ENCODE measurements around the gene NLRP5. TPM values are rescaled to one million over a fixed set of nuclear protein-coding genes. Genes with fewer than 3 reads are reported as not detected.
"Not testable (repeated sequence)": the region's sequence is repeated elsewhere in the genome, so short reads cannot be mapped to it uniquely, and the experiment has no call there.

The NLRP5 gene
- not detected in 2 replicates for total RNA-seq

DNA sequence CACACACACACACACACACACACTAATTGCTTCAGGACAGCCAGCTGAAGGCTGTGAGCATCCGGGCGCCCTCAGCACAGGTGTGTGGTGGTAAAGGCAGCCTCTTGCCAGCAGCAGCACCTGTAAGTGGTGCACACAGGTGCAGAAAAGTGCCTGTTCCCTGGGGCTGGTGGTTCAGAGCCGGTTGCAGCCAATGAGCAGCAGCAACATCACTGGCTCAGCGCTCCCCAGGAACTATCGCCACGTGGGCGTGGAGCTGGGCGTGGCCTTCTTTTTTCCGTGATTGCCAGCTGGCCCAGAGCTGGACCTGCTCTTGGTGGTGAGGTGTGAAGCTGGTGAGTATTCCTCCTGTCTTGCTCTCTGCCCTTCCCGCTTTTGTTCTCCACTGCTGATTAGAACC, at the start of gene NLRP5:
TSS of gene NLRP5 (plus strand) at position 289 of the 400 bp plus-strand sequence.
- no peak for DNase-seq

DNA sequence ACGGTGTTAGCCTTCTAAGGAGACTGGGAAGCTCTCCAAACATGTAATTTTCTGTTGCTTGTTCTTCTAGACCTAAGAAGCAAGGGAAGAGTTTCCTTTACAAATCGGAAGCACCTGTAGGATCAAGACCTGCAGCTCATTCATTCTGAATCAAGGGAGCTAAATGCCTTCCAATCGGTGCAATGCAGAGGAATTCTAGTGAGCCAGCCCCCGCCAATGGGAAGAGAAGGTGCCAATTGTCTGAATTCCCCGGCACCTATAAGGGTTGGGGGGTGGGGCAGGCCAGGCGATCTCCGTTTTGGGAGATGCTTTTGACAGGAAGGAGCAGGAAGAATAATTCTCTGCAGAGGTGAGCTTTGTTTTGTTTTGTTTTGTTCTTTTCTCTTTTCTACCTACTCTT, 47.4 kb upstream of the NLRP5 start:
- no peak for DNase-seq

DNA sequence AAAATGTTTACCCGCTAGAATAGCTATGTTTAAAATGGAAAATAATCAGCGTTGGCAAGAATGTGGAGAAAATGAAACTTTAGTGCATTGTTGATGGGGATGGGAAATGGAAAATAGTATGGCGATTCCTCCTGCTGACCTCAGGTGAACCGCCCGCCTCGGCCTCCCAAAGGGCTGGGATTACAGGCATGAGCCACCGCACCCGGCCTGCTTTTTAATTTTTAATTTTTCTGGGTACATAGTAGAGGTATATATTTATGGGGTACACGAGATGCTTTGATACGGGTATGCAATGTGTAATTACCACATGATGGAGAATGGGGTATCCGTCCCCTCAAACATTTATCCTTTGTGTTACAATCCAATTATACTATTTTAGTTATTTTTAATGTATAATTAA, 46.3 kb upstream of the NLRP5 start:
- DNase-seq, result no peak

DNA sequence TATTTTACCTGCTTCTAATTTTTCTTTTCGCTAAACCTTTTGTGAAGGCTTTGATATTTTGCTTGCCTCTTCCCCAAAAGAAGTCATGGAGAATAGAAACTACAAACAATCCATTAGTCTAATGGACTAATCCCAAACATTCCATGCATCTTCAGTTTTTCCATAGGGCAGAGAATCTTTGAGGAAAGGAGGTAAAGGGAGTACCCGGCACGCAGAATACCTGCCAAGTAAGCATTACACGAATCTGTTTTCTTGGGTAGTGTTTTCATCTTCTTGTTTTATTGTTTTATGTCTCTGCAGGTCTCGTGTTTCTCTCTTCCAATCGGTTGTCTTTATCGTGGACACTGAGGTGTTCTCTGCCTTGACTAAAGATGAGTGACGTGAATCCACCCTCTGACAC, 39.0 kb upstream of the NLRP5 start, which contains the start of gene NLRP8:
TSS of gene NLRP8 (plus strand) at position 301 of the 400 bp plus-strand sequence.
- no peak for DNase-seq

DNA sequence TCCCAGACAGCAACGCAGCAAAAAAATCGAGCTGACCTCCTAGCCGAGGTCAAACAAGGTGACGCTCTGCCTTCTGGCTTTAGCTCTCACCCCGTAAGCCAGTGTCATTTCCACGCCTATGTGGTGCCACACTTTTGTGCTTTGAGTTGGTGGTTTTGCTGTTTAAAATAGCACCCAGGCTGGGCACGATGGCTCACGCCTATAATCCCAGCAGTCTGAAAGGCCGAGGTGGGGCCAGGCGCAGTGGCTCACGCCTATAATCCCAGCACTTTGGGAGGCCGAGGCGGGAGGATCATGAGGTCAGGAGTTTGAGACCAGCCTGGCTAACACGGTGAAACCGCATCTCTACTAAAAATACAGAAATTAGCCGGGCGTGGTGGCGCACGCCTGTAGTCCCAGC, 36.0 kb upstream of the NLRP5 start:
- DNase-seq, result not testable (repeated sequence)

DNA sequence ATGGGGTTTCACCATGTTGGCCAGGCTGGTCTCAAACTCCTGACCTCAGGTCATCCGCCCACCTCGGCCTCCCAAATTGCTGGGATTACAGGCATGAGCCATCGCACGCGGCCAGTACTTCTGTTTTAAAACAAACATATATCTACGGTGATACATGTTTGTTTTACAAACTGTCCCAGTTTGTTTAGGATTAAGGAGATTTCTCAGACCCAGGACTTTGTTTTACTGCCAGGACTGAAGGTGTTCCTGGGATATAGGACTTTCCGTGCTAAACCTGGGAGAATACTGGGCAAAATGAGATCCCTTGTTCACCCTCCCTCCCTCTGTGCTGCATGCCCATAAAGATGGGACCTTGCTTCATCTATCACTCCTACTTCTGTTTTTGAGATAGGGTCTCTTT, 30.1 kb upstream of the NLRP5 start:
- no peak for DNase-seq

DNA sequence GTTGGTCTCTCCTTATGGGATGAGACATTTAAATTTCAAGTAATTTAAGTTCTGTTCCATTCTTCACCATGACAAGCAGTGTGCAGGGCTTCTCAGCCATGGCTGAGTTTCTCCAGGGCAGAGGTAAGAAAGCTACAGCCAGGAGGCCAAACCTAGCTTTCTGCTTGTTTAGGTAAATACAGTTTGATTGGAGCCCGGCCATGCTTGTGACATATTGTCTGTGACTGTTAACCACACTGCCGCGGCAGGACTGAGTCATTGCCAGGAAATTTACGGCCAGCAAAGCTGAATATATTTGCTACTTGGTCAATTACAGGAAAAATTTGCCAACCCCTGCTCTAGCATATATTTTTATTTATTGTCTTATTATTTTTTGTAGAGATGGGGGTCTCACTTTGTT, 28.2 kb upstream of the NLRP5 start:
- DNase-seq, result no peak

DNA sequence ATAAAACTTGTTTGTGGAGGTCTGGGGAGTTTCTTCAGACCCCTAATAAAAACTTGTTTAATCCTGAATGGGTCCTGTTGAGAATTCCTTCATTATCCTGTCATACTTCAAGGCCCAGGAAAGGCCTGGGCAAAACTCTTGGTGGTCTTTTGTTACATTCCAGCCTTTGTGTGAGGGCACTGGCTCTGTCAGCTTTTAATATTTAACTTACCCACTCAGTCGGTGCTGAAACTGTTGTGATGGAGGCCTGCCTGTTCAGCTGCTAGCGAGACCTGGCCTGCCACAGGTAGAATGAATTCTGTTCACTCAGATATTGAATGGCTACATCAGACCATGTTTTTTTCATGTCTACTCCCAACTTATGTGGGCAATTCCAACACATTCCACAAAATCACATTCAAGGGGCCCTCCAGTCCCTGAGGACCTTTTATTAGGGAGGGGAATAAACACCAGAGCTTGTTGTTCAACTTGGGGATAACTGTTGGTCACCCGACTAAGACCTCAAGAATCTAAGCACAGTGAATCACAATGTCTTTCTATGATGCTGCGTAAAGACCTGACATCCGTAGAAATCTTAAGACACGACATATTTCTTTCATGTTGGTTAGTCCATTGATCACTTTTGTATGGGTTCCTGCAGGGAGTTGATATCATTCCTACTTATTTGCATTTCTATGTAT, 26.4 kb upstream of the NLRP5 start:
- no peak for DNase-seq

DNA sequence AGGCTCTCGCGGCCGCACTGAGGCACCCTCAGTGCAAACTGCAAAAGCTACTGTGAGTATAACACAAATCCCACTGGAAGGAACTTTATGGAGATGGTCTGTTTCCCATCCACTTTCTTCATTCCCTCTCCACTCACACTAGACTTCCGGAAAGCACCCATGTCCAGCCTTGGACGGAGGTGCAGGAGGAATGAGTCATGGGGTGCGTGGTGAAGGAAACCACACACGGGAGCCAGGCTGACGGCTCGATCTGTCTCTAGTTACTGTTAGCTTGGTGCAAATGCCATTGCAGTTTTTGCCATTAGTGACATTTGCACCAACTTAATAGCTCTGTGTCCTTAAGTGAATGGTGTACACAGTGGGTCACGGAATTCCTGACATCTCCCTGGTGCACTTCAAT, 24.4 kb upstream of the NLRP5 start:
- DNase-seq, result no peak

DNA sequence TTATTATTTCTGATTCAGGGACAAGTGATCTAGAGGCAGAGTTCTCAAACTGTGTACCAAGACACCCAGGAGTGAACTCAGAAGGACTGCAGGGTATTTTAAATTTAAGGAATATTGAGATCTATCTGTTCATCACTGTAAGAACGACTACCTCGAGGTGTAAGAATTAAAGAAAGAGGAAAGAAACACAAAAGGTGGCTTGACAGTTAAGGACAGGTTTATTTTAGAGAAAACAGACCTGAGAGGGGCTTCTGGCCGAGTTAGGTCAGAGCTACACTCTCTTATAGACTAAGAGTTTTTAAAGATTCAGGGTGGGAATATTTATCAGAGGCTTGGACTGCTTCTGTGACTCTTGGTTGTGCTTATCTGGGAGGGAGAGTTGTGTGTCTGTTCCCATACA, 12.6 kb upstream of the NLRP5 start:
- no peak for DNase-seq

DNA sequence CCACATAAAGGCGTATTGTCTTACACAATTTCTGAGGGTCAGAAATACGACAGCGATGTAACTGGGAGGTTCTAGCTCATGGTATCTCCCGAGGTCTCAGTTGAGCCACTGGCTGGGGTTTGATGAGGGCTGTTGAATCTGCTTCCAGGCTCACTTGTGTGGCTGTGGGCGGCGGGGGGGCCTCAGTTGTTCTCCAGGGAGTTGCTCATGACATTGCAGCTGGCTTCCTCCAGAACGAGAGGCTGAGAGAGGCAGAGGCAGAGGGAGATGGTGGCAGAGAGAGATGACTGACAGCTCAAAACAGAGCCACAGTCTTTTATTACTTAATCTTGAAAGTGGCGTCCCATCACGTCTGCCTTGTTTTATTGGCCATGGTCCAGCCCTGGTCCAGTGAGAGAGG, 6.2 kb upstream of the NLRP5 start:
- DNase-seq, result no peak

DNA sequence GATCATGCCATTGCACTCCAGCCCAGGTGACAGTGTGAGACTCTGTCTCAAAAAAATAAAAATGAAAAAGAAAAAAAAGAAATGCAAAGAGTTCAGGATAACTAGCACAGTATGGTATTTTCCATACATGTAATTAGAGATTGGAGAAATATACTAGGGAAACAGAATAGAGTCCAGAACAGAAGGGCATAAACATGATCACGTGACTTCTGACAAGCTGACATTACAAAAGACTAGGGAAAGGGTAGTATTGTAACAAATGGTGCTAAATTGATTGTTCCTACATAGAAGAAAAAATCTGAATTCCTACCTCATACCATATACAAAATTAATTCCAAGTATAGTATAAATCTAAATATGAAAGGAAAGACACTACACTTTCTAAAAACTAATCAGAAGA, 1.3 kb upstream of the NLRP5 start:
- no peak for DNase-seq

DNA sequence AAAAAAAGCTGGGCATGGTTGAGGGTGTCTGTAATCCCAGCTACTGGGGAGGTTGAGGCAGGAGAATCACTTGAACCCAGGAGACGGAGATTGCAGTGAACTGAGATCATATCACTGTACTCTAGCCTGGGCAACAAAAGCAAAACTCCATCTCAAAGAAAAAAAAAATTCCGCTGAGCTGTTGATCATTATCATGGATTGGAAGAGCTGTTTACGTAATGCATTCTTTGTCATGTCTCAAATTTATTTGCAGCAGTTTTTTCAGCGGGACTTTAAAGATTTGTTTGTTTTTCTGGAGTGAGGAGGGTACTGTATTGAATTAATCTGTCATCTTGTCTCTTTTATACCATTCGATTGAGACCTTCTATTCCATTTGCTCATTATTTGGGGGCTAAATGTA, 4.3 kb downstream of the NLRP5 start:
- no peak for DNase-seq

DNA sequence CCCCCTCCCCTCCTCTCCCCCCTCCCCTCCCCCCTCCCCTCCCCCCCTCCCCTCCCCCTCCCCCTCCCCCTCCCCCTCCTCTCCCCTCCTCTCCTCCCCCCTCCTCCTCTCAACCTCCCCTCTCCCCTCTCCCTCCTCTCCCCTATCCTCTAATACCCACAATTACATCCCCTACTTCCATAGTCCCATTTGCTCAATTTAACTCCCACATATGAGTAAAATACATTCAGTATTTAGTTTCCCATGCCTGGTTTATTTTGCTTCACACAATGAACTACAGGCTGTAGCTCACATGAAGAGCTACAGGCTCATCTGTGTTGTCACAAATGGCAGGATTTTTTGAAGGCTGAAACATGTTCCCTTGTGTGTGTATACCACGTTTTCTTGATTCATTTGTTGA, 6.9 kb downstream of the NLRP5 start:
- DNase-seq, result no peak

DNA sequence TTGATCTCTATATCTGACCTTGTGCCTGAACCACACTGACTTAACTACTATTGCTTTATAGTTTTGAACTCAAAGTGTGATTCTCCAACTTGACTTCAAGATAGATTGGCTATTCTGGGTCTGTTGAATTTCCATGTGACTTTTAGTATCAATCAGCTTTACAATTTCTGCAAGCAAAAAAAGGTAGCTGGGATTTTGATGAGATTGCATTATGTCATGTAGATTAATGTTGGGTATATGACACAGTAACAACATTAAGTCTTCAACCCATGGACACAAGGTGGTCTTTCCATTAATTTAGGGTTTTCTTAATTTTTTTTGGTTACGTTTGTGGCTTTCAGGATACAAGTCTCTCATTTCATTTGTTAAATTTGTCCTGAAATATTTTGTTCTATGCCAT, 28.2 kb downstream of the NLRP5 start:
- DNase-seq, result no peak

DNA sequence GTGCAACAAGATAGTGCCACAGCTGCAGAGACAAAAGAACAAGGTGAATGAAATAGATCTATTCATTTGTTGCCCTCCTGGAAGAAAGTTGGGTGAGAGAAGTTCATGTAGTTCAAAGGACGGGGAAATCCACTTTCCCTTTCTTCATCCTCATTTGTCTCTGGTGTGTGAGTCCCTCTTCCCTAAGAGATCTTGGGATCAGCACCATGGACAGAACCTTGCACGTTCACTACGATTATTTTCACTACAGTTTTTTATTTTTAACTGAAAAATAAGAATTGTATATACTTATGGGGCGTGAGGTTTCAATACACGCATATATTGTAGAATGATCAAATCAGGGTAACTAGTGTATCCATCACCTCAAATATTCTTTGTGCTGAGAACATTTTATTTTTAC, 29.2 kb downstream of the NLRP5 start:
- peak; percentile 7 for DNase-seq

DNA sequence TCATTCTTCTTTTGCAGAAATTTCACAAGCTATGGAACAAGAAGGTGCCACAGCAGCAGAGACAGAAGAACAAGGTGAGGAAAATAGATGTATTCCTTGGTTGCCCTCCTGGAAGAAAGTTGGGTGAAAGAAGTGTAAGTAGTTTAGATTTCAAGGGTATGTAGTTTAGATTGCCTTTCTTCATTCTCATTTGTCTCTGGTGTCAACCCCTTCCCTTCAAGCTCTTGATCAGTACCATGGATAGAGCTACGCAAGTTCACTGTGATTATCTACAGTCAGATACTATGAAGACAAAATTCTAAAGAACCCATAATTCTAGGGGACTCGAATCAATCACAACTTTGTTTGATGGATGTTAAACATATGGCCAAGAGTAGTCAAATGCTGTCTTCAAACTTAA, 32.8 kb downstream of the NLRP5 start:
- DNase-seq, result not testable (repeated sequence)

DNA sequence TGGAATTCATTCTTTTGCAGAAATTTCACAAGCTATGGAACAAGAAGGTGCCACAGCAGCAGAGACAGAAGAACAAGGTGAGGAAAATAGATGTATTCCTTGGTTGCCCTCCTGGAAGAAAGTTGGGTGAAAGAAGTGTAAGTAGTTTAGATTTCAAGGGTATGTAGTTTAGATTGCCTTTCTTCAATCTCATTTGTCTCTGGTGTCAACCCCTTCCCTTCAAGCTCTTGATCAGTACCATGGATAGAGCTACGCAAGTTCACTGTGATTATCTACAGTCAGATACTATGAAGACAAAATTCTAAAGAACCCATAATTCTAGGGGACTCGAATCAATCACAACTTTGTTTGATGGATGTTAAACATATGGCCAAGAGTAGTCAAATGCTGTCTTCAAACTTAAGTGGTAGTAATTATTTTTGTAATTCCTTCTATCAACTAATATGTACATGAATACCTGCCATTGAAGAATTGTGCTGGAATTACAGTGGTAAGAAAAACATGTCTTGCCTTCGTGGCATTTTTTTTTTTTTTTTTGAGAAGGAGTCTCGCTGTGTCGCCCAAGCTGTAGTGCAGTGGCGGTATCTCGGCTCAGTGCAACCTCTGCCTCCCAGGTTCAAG, 33.9 kb downstream of the NLRP5 start:
- not testable (repeated sequence) for DNase-seq

DNA sequence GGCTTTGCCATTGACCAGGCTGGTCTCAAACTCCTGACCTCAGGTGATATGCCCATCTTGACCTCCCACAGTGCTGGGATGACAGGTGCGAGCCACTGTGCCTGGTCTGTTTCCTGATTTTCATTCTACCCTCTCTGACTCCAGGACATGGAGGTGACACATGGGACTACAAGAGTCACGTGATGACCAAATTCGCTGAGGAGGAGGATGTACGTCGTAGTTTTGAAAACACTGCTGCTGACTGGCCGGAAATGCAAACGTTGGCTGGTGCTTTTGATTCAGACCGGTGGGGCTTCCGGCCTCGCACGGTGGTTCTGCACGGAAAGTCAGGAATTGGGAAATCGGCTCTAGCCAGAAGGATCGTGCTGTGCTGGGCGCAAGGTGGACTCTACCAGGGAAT, 40.2 kb downstream of the NLRP5 start:
- no peak for DNase-seq

DNA sequence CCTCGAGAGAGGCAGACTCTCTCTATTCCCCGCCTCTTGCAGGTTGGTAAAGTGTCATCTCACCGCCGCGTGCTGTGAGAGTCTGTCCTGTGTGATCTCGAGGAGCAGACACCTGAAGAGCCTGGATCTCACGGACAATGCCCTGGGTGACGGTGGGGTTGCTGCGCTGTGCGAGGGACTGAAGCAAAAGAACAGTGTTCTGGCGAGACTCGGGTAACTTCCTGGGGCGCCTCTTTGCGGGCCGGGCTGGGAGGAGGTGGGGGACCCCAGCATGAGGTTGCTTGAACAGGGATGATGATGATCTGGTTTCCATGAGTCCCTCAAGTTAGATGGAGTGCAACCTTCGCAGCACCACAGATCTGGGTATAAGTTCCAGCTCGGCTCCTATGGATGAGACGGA, 67.0 kb downstream of the NLRP5 start:
- no peak for DNase-seq

DNA sequence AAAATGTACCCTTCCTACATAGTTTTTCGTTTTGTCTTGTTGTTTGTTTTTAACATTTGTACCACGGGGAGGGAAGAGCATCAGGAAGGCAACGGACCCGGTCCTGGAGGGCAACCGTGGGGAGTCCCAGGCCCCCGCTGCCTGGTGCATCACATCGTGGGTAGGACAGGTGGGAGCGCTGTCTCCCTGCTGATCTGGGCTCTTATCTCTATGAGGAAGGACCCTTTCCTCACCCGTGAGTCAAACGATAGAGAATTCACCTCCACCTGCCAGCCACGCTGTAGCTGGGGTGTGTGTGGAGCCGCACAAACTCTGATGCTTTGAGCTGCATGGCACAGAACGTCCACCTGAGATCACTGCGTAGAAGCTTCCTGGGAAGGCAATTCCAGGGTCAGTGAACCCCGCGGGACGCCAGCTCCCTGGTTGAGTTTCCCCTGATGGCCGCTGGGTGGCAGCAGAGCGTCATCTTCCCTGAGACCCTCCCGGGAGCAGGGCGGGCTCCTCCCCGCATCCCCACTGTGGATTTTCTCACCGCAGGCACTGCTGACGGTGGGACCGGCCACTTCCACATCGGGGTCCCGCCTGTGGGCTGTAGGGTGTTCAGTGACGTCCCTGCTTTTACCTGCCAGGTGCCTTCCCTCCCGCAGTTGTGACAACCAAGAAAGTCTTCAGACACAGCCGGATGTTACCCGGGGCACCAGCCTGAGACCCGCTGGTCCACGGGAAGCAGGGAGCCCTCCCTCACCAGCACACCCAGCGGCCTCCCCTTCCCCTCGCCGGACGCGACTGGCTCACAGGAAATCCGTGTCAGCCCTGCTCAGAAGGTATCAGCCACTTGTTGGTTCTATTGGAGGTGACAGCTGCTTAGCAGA, 79.8 kb downstream of the NLRP5 start:
- DNase-seq, result peak; percentile 72

DNA sequence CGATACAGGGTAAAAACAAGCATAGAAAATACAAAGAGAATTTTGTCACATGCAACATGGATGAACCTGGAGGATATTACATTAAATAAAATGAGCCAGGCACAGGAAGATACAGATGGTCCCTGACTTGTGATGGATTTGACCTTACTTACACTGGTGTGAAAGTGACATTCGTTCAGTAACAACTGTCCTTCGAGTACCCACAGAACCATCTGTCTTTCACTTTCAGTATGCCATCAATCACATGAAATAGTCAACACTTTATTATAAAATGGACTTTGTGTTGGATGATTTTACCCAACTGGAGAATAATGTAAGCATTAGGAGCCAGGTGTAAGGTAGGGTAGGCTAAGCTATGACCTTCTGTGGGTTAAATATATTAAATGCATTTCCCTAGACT, 83.1 kb downstream of the NLRP5 start:
- no peak for DNase-seq

DNA sequence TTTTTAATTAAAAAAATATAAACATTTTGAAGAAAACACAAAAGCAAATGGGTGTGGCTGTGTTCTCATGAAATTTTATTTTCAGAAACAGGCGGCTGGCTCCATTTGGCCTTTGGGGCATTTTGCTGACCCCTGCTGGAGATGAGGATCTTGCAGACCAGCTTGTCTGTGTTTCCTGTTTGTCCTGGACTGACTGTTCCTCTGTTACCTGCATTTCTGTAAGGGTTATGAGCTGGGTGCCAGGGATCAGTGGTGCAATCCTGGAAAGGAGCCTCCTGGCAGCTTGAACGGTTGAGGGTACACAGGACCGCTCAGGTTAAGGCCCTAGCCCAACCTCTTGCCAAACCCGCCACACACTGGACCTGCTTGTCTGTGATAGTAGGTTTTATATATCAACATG, 84.6 kb downstream of the NLRP5 start:
- peak; percentile 23 for DNase-seq

DNA sequence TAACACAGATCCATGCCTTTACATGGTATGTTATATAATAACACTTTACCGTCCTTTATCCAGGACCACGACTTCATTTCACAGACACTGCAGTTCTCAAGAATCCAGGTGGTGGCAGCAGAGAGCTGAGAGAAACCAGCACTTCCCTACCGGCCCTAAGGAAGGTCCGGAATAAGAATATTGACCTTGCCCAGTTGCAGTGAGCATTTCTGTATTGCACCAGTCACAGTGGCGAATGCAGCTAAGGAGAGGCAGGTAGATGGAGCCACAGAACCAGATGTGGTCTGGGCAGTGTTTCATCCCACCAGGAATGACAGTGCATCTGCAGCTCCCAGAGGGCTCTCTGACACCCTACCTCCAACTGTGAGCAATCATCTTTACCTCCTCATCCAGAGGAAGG, 89.9 kb downstream of the NLRP5 start:
- DNase-seq, result peak; percentile 79

Data from dermis blood vessel endothelial cell (primary cell).